HepG2 (cell line): ENCODE measurements around the gene AKAP12. TPM values are rescaled to one million over a fixed set of nuclear protein-coding genes. Genes with fewer than 3 reads are reported as not detected.

Experiments
- BHLHE40 ChIP-seq: IDR thresholded peaks from 2 replicates; pipeline ENCODE4 v1.6.1; 2011; ENCODE audit warnings: low read length, improper control_type of control experiment
- FOXA3 ChIP-seq: IDR thresholded peaks from 2 replicates; pipeline ENCODE4 v1.6.1; 2016; ENCODE audit warnings: missing genetic modification reagents, missing compliant biosample characterization
- GABPA ChIP-seq, 2 experiments: IDR thresholded peaks; 2 replicates each; pipeline ENCODE4 v1.6.1; 2011 to 2016; ENCODE audit warnings: low read depth in 2 of 2, low read length in 1 of 2, missing biosample characterization in 1 of 2, missing genetic modification characterization in 1 of 2
- HDAC1 ChIP-seq: sonication (generic); formaldehyde crosslinking; IDR thresholded peaks from 2 replicates; pipeline ENCODE4 v1.5.1; 2020; ENCODE audit warnings: mild to moderate bottlenecking, missing genetic modification reagents
- IRF2 ChIP-seq: IDR thresholded peaks from 2 replicates; pipeline ENCODE4 v1.6.1; 2018; ENCODE audit warnings: missing genetic modification reagents, missing compliant biosample characterization
- KLF16 ChIP-seq, 2 experiments: sonication (generic) in 1 of 2; formaldehyde crosslinking in 1 of 2; IDR thresholded peaks; 2 replicates each; pipeline versions ENCODE4 v1.6.1 to v1.8.0; 2016 to 2023; ENCODE audit warnings: missing genetic modification reagents in 2 of 2, missing compliant biosample characterization in 1 of 2
- LCORL ChIP-seq, 2 experiments: fragments of 450-650 bp in 1 of 2; sonication (generic) in 1 of 2; formaldehyde crosslinking in 1 of 2; IDR thresholded peaks; 2 replicates each; pipeline versions ENCODE4 v1.5.0 to v1.6.1; 2017 to 2020; ENCODE audit warnings: antibody characterized with exemption in 1 of 2, missing genetic modification reagents in 1 of 2
- MED1 ChIP-seq: sonication (generic); formaldehyde crosslinking; IDR thresholded peaks from 2 replicates; pipeline ENCODE4 v1.4.0; 2020; ENCODE audit warnings: missing genetic modification reagents
- STAT5B ChIP-seq: sonication (generic); formaldehyde crosslinking; IDR thresholded peaks from 2 replicates; pipeline ENCODE4 v1.4.0; 2020; ENCODE audit warnings: missing genetic modification reagents
- THYN1 ChIP-seq: sonication (generic); formaldehyde crosslinking; IDR thresholded peaks from 2 replicates; pipeline ENCODE4 v1.8.1; 2023; ENCODE audit warnings: low read depth, mild to moderate bottlenecking, moderate library complexity, missing genetic modification reagents, borderline replicate concordance
- XRCC5 ChIP-seq: fragments of 200-400 bp; formaldehyde crosslinking; optimal IDR thresholded peaks from 2 replicates; pipeline ENCODE3; 2017; ENCODE audit warnings: mild to moderate bottlenecking, low read length
- ZFP36 ChIP-seq: fragments of 150-350 bp; IDR thresholded peaks from 2 replicates; pipeline ENCODE4 v1.6.1; 2018; ENCODE audit warnings: borderline replicate concordance, low read length, low read depth; ENCODE audit not compliant: partially characterized antibody
- ZNF557 ChIP-seq: sonication (generic); formaldehyde crosslinking; IDR thresholded peaks from 2 replicates; pipeline ENCODE4 v1.4.0; 2020; ENCODE audit warnings: missing genetic modification reagents
- polyA plus RNA-seq, 8 experiments: library from polyadenylated mRNA; depleted of rRNA in 3 of 8; stranded (reverse) in 7 of 8; unstranded in 1 of 8; fragments of >200 nt; fragmentation: Illumina TruSeq in 4 of 8; extraction: Trizol in 4 of 8; gene quantifications; 2 replicates each; pipeline versions ENCODE4 v1.2.1 to v1.2.3, GENCODE V29; 2011 to 2016; ENCODE audit warnings: low read depth in 4 of 8, missing spikeins in 1 of 8, mixed read lengths in 1 of 8; ENCODE audit not compliant: insufficient read depth in 1 of 8
- total RNA-seq, 5 experiments: library from RNA; depleted of rRNA; stranded (reverse); fragments of >200 nt; fragmentation: Illumina TruSeq; extraction: Trizol; gene quantifications; 2 replicates each; pipeline ENCODE4 v1.2.3, GENCODE V29; 2016; ENCODE audit warnings: low read depth in 1 of 5
- TF ChIP-seq, protein P1 (sequence below): IDR thresholded peaks from 2 replicates; pipeline ENCODE4 v1.6.1; 2016; ENCODE audit warnings: missing compliant biosample characterization, missing genetic modification reagents, borderline replicate concordance
- TF ChIP-seq, protein P2 (sequence below): sonication (generic); formaldehyde crosslinking; IDR thresholded peaks from 2 replicates; pipeline ENCODE4 v1.9.0; 2021; ENCODE audit warnings: mild to moderate bottlenecking, missing genetic modification reagents
- TF ChIP-seq, protein P3 (sequence below): IDR thresholded peaks from 2 replicates; pipeline ENCODE4 v1.6.1; 2016
- TF ChIP-seq, protein P4 (sequence below): sonication (generic); formaldehyde crosslinking; IDR thresholded peaks from 2 replicates; pipeline ENCODE4 v1.9.0; 2021; ENCODE audit warnings: missing genetic modification reagents, mild to moderate bottlenecking, borderline replicate concordance

AKAP12 gene
- total and polyA plus RNA-seq, 2 of the 13 experiments (the other 11 are each of a cell fraction or from before 2014, with no cell fraction given), result 10.6 to 19.0 TPM

DNA sequence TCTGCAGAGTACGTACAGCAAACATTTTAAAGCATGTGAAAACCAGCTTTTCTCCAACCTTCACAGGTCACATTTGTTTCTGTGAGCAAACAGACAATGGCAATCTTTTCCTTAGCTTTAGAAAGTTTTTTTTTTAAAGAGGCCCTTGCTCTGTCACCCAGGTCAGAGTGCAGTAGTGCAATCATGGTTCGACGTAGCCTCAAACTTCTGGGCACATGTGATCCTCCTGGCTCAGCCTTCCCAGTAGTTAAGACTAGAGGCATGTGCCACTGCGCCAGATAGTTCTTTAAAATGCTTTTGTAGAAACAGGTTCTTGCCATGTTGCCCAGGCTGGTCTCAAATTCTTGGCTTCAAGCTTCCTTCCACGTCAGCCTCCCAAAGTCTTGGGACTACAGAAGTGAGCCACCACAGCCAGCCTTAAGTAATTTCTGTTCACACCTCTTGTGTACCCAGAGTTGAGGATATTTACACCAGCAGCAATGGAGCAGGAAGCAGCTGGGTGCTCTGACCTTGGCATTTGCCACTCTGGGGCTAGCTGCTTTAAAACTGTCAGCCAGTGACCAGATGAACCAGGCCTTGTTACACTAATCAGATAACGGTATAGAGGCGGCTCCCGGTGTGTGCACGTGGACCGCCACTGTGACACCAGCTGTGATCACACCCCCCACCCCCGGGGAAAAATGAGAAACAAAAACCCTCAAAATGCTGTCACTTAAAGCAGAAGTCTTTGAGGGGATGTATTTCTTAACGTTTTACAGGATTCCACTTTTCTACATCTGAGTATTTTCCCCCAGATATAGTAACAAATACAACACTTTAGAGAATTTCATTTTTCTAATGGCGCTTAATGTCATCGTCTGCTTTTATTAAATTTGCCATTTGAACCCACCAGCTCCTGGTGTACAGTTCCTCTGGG, 71.3 kb downstream of the AKAP12 start (continued):
- TF ChIP-seq STAT5B (no peak), ZFP36 (no peak), GABPA (IDR thresholded peaks at IDR 0.05; ENCODE audit: low read depth, low read length) (no peak), GABPA (CRISPR knock-in tag; IDR thresholded peaks at IDR 0.05; ENCODE audit: low read depth) (peak; percentile 34), LCORL (IDR thresholded peaks at IDR 0.05) (no peak), LCORL (CRISPR knock-in tag; IDR thresholded peaks at IDR 0.05) (peak; percentile 53; the same call in 1 of the 2 replicates), THYN1 (no peak), FOXA3 (CRISPR knock-in tag) (peak; percentile 82), BHLHE40 (no peak), HDAC1 (CRISPR knock-in tag) (no peak), XRCC5 (peak; percentile 32), ZNF557 (CRISPR knock-in tag) (0 out of 2 replicates have a peak, but pooled peaks have one; percentile 48), KLF16 (CRISPR knock-in tag; IDR thresholded peaks at IDR 0.05) (peak in 1 of 2 experiments; percentile 21; a peak in 1 of 4 replicates), MED1 (CRISPR knock-in tag) (peak; percentile 70), IRF2 (CRISPR knock-in tag) (peak; percentile 47; the same call in 1 of the 2 replicates)
- TF ChIP-seq, protein P1, sequence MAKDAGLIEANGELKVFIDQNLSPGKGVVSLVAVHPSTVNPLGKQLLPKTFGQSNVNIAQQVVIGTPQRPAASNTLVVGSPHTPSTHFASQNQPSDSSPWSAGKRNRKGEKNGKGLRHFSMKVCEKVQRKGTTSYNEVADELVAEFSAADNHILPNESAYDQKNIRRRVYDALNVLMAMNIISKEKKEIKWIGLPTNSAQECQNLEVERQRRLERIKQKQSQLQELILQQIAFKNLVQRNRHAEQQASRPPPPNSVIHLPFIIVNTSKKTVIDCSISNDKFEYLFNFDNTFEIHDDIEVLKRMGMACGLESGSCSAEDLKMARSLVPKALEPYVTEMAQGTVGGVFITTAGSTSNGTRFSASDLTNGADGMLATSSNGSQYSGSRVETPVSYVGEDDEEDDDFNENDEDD (CRISPR knock-in tag), result 0 out of 2 replicates have a peak, but pooled peaks have one; percentile 31
- TF ChIP-seq, protein P2, sequence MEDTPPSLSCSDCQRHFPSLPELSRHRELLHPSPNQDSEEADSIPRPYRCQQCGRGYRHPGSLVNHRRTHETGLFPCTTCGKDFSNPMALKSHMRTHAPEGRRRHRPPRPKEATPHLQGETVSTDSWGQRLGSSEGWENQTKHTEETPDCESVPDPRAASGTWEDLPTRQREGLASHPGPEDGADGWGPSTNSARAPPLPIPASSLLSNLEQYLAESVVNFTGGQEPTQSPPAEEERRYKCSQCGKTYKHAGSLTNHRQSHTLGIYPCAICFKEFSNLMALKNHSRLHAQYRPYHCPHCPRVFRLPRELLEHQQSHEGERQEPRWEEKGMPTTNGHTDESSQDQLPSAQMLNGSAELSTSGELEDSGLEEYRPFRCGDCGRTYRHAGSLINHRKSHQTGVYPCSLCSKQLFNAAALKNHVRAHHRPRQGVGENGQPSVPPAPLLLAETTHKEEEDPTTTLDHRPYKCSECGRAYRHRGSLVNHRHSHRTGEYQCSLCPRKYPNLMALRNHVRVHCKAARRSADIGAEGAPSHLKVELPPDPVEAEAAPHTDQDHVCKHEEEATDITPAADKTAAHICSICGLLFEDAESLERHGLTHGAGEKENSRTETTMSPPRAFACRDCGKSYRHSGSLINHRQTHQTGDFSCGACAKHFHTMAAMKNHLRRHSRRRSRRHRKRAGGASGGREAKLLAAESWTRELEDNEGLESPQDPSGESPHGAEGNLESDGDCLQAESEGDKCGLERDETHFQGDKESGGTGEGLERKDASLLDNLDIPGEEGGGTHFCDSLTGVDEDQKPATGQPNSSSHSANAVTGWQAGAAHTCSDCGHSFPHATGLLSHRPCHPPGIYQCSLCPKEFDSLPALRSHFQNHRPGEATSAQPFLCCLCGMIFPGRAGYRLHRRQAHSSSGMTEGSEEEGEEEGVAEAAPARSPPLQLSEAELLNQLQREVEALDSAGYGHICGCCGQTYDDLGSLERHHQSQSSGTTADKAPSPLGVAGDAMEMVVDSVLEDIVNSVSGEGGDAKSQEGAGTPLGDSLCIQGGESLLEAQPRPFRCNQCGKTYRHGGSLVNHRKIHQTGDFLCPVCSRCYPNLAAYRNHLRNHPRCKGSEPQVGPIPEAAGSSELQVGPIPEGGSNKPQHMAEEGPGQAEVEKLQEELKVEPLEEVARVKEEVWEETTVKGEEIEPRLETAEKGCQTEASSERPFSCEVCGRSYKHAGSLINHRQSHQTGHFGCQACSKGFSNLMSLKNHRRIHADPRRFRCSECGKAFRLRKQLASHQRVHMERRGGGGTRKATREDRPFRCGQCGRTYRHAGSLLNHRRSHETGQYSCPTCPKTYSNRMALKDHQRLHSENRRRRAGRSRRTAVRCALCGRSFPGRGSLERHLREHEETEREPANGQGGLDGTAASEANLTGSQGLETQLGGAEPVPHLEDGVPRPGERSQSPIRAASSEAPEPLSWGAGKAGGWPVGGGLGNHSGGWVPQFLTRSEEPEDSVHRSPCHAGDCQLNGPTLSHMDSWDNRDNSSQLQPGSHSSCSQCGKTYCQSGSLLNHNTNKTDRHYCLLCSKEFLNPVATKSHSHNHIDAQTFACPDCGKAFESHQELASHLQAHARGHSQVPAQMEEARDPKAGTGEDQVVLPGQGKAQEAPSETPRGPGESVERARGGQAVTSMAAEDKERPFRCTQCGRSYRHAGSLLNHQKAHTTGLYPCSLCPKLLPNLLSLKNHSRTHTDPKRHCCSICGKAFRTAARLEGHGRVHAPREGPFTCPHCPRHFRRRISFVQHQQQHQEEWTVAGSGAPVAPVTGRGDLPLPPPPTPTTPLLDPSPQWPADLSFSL, result no peak
- TF ChIP-seq, protein P3, sequence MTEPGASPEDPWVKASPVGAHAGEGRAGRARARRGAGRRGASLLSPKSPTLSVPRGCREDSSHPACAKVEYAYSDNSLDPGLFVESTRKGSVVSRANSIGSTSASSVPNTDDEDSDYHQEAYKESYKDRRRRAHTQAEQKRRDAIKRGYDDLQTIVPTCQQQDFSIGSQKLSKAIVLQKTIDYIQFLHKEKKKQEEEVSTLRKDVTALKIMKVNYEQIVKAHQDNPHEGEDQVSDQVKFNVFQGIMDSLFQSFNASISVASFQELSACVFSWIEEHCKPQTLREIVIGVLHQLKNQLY (CRISPR knock-in tag), result peak; percentile 46; the same call in 1 of the 2 replicates
- TF ChIP-seq, protein P4, sequence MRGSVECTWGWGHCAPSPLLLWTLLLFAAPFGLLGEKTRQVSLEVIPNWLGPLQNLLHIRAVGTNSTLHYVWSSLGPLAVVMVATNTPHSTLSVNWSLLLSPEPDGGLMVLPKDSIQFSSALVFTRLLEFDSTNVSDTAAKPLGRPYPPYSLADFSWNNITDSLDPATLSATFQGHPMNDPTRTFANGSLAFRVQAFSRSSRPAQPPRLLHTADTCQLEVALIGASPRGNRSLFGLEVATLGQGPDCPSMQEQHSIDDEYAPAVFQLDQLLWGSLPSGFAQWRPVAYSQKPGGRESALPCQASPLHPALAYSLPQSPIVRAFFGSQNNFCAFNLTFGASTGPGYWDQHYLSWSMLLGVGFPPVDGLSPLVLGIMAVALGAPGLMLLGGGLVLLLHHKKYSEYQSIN, result no peak
